22Rv1 (cell line): ENCODE data around the gene AOPEP.

Source experiments
- ZFX ChIP-seq: fragments of 450-650 bp; IDR thresholded peaks from 2 replicates; pipeline ENCODE4 v1.6.1; 2017; ENCODE audit warnings: antibody characterized with exemption, borderline replicate concordance
- TF ChIP-seq, protein P1 (sequence below): fragments of 450-650 bp; IDR thresholded peaks from 2 replicates; pipeline ENCODE4 v1.5.1; 2017; ENCODE audit warnings: mild to moderate bottlenecking

DNA sequence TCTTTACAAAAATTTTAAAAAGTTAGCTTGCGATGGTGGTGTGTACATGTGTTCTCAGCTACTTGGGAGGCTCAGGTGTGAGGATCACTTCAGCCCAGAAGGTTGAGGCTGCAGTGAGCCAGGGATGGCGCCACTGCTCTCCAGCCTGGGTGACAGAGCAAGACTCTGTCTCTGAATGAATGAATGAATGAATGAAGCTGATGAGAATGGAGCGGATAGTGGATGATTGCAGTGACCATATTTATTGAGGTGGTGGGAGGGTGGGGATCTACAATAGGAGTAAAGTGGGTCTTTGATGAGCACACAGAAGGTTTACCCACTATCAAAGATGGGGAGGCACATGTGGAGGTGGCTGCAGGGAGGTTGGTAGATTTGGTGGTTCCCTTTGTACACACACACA lies 120.2 kb downstream of the AOPEP start:
- TF ChIP-seq, protein P1, sequence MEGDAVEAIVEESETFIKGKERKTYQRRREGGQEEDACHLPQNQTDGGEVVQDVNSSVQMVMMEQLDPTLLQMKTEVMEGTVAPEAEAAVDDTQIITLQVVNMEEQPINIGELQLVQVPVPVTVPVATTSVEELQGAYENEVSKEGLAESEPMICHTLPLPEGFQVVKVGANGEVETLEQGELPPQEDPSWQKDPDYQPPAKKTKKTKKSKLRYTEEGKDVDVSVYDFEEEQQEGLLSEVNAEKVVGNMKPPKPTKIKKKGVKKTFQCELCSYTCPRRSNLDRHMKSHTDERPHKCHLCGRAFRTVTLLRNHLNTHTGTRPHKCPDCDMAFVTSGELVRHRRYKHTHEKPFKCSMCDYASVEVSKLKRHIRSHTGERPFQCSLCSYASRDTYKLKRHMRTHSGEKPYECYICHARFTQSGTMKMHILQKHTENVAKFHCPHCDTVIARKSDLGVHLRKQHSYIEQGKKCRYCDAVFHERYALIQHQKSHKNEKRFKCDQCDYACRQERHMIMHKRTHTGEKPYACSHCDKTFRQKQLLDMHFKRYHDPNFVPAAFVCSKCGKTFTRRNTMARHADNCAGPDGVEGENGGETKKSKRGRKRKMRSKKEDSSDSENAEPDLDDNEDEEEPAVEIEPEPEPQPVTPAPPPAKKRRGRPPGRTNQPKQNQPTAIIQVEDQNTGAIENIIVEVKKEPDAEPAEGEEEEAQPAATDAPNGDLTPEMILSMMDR, result no peak
- TF ChIP-seq ZFX, result no peak
